ENCODE data around the gene RAMP3. TPM values are rescaled to one million over a fixed set of nuclear protein-coding genes. Genes with fewer than 3 reads are reported as not detected.

The RAMP3 gene
- total and polyA plus RNA-seq, 9 of the 15 experiments (the other 6 are each of a cell fraction or from before 2014, with no cell fraction given): not detected

- TF ChIP-seq, protein P1, sequence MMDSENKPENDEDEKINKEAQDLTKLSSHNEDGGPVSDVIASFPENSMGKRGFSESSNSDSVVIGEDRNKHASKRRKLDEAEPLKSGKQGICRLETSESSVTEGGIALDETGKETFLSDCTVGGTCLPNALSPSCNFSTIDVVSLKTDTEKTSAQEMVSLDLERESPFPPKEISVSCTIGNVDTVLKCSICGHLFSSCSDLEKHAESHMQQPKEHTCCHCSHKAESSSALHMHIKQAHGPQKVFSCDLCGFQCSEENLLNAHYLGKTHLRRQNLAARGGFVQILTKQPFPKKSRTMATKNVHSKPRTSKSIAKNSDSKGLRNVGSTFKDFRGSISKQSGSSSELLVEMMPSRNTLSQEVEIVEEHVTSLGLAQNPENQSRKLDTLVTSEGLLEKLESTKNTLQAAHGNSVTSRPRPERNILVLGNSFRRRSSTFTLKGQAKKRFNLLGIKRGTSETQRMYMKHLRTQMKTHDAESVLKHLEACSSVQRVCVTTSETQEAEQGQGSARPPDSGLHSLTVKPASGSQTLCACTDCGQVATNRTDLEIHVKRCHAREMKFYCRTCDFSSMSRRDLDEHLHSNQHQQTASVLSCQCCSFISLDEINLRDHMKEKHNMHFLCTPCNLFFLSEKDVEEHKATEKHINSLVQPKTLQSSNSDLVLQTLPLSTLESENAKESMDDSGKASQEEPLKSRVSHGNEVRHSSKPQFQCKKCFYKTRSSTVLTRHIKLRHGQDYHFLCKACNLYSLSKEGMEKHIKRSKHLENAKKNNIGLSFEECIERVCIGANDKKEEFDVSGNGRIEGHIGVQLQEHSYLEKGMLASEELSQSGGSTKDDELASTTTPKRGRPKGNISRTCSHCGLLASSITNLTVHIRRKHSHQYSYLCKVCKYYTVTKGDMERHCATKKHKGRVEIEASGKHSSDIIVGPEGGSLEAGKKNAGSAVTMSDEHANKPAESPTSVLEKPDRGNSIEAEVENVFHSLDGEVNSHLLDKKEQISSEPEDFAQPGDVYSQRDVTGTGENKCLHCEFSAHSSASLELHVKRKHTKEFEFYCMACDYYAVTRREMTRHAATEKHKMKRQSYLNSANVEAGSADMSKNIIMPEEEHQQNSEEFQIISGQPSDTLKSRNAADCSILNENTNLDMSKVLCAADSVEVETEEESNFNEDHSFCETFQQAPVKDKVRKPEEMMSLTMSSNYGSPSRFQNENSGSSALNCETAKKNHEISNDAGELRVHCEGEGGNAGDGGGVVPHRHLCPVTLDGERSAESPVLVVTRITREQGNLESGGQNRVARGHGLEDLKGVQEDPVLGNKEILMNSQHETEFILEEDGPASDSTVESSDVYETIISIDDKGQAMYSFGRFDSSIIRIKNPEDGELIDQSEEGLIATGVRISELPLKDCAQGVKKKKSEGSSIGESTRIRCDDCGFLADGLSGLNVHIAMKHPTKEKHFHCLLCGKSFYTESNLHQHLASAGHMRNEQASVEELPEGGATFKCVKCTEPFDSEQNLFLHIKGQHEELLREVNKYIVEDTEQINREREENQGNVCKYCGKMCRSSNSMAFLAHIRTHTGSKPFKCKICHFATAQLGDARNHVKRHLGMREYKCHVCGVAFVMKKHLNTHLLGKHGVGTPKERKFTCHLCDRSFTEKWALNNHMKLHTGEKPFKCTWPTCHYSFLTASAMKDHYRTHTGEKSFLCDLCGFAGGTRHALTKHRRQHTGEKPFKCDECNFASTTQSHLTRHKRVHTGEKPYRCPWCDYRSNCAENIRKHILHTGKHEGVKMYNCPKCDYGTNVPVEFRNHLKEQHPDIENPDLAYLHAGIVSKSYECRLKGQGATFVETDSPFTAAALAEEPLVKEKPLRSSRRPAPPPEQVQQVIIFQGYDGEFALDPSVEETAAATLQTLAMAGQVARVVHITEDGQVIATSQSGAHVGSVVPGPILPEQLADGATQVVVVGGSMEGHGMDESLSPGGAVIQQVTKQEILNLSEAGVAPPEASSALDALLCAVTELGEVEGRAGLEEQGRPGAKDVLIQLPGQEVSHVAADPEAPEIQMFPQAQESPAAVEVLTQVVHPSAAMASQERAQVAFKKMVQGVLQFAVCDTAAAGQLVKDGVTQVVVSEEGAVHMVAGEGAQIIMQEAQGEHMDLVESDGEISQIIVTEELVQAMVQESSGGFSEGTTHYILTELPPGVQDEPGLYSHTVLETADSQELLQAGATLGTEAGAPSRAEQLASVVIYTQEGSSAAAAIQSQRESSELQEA (IDR thresholded peaks at IDR 0.05; ENCODE audit: low read depth): no peak
- no peak for TF ChIP-seq ATF6 (CRISPR knock-in tag; IDR thresholded peaks at IDR 0.05)
- TF ChIP-seq NCOA4 (IDR thresholded peaks at IDR 0.05; ENCODE audit: partially characterized antibody): no peak
- TF ChIP-seq, protein P2, sequence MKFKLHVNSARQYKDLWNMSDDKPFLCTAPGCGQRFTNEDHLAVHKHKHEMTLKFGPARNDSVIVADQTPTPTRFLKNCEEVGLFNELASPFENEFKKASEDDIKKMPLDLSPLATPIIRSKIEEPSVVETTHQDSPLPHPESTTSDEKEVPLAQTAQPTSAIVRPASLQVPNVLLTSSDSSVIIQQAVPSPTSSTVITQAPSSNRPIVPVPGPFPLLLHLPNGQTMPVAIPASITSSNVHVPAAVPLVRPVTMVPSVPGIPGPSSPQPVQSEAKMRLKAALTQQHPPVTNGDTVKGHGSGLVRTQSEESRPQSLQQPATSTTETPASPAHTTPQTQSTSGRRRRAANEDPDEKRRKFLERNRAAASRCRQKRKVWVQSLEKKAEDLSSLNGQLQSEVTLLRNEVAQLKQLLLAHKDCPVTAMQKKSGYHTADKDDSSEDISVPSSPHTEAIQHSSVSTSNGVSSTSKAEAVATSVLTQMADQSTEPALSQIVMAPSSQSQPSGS (CRISPR knock-in tag; IDR thresholded peaks at IDR 0.05): no peak
- TF ChIP-seq, protein P3, sequence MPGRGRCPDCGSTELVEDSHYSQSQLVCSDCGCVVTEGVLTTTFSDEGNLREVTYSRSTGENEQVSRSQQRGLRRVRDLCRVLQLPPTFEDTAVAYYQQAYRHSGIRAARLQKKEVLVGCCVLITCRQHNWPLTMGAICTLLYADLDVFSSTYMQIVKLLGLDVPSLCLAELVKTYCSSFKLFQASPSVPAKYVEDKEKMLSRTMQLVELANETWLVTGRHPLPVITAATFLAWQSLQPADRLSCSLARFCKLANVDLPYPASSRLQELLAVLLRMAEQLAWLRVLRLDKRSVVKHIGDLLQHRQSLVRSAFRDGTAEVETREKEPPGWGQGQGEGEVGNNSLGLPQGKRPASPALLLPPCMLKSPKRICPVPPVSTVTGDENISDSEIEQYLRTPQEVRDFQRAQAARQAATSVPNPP (IDR thresholded peaks at IDR 0.05; ENCODE audit: borderline replicate concordance, insufficient read depth, insufficient read length): no peak
These were observed 11.7 kb upstream of the RAMP3 start (continued) for GRCh38 chr7:45145881-45146280.
